Stimulated activated CD4-positive, alpha-beta T cell treated with anti-CD3 and anti-CD28 coated beads, Interleukin-4, amount 100 ng/mL, for 48 hours (primary cell): ENCODE results near the gene HYCC1.
"Not testable (repeated sequence)": the region's sequence is repeated elsewhere in the genome, so short reads cannot be mapped to it uniquely, and the experiment has no call there.

Experiments
- DNase-seq, 2 donors: peaks; one replicate each; pipeline ENCODE4 v3.0.0-alpha.2; 2020; ENCODE audit warnings: low read depth in 2 of 2

HYCC1 gene

GRCh38 chr7:23013715-23014649 lies at the start of gene HYCC1:
TSS of gene HYCC1 (minus strand) at chr7:23014130. CDS start at chr7:22991111, 23,019 bp downstream.
- peak; percentile 98 to 99 for DNase-seq

DNA sequence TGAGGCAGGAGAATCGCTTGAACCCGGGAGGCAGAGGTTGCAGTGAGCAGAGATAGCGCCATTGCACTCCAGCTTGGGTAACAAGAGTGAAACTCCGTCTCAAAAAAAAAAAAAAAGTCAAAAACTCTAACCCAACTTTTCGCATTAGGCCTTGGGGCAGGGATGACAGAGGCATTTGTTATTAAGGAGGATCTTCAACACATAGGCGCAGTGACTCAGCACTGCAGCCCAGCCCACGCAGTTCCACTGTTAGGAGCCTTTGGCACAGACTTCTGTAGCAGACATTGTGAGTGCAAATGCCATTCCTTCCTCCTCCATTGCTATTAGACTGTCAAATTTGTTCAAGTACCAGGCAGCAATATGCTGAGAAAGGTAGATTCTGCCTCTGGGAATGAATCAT lies 48.5 kb upstream of the HYCC1 start:
- no peak for DNase-seq

DNA sequence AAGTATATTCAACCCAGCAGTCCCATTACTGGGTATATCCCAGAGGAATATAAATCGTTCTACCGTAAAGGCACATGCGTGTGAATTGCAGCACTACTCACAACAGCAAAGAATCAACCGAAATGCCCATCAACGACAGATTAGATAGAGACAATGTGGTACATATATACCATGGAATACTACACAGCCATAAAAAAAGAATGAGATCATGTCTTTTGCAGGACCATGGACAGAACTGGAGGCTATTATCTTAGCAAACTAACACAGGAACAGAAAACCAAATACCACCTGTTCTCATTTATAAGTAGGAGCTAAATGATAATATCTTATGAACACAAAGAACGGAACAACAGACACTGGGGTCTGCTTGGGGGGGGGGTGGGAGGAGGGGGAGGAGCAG lies 47.4 kb upstream of the HYCC1 start:
- DNase-seq = no peak

GRCh38 chr7:23058408-23059096 lies 44.6 kb upstream of the HYCC1 start:
- no peak for DNase-seq

- peak; percentile 26 to 40 for DNase-seq
Measured at GRCh38 chr7:23055582-23056178, 41.8 kb upstream of the HYCC1 start.

GRCh38 chr7:23051124-23051485 lies 37.2 kb upstream of the HYCC1 start:
- DNase-seq = not testable (repeated sequence)

DNA sequence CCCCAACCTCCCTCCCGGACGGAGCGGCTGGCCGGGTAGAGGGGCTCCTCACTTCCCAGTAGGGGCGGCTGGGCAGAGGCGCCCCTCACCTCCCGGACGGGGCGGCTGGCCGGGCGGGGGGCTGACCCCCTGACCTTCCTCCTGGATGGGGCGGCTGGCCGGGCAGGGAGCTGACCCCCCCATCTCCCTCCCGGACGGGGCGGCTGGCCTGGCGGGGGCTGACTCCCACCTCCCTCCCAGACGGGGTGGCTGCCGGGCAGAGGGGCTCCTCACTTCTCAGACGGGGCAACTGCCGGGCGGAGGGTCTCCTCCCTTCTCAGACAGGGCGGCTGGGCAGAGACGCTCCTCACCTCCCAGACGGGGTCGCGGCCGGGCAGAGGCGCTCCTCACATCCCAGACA lies 32.4 kb upstream of the HYCC1 start:
- DNase-seq = not testable (repeated sequence)

- DNase-seq = not testable (repeated sequence)
Measured at GRCh38 chr7:23045086-23045485, 31.2 kb upstream of the HYCC1 start.

DNA sequence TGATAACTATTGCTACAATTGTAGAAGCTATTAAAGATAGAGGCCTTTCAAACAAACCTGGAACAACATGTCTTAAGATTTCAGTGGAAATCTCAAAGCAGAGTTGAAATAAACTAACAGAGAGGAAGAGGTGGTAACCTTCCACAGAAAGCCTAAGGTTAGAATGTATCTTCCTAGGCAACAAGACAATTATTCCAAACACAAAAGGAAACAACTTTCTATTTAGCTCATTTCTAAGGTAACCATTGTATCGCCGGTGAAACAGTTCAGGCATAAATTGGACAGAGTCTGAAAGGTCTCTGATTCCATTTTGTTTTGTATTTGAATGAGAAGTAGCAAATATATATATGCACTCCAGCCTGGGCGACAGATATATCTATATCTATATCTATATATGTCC lies 30.7 kb upstream of the HYCC1 start:
- no peak for DNase-seq

DNA sequence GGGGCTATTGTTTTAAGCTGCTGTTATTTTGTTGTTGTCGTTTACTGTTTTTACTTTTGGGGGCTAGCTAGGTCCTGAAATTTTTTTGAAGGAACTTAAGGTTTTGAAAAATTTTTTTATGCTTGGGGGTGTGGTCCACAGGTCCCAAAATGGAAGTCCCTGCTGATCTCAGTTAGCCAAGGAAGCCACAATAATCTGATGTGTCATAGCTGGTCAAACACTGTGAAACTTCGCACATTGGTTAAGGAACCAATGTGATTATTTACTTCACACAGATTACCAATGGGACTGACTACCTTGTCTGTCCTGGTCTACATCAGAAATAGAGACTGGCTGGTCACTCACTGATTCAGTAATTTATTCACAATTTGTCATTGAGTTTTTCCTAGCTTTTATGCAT lies 29.5 kb upstream of the HYCC1 start:
- no peak for DNase-seq

GRCh38 chr7:23039674-23040073 lies 25.7 kb upstream of the HYCC1 start:
- not testable (repeated sequence) for DNase-seq

DNA sequence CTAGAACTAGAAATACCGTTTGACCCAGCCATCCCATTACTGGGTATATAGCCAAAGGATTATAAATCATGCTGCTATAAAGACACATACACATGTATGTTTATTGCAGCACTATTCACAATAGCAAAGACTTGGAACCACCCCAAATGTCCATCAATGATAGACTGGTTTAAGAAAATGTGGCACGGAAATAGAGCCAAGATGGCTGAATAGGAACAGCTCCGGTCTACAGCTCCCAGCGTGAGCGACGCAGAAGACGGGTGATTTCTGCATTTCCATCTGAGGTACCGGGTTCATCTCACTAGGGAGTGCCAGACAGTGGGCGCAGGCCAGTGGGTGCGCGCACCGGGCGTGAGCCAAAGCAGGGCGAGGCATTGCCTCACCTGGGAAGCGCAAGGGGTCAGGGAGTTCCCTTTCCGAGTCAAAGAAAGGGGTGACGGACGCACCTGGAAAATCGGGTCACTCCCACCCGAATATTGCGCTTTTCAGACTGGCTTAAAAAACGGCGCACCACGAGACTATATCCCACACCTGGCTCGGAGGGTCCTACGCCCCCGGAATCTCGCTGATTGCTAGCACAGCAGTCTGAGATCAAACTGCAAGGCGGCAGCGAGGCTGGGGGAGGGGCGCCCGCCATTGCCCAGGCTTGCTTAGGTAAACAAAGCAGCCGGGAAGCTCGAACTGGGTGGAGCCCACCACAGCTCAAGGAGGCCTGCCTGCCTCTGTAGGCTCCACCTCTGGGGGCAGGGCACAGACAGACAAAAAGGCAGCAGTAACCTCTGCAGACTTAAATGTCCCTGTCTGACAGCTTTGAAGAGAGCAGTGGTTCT lies 21.8 kb upstream of the HYCC1 start:
- DNase-seq = not testable (repeated sequence)

- DNase-seq = no peak
Measured at GRCh38 chr7:23027261-23027660, 13.3 kb upstream of the HYCC1 start.

DNA sequence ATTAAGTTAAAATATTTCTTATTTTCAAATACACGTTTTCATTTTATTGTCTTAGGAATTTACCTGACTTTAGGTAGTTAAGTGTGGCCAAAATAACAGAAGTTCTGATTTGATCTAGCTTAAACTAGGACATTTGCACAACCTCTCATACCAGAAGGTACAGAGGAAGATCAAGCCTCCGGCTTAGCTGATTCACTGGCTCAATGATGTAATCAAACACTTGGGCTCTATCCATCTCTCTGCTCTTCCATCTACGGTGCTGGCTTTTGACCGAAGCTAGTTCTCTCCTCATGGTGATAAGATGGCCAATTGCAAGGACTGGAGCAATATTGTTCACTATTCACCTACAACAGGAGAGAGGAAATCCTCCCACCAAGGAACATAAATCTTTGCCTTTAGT lies 12.2 kb upstream of the HYCC1 start:
- DNase-seq = no peak

DNA sequence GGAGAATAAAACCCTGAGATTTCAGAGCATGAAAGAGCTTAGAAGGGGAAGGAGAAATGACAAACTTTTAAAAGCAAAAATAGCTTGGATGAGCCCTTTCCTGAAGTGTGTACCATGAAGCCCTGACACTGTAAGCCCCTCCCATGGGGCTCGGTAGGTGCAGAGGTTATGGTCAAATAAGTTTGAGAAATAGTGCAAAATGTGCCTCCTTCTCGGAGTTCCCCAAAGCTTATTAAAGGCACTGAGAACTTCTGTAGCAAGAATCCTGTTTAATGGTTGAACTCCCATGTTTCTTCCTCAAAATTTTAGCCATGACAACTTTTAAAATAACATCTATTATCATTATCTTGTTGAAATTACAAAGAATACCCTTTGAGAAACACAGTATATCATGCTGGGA lies 10.5 kb upstream of the HYCC1 start:
- DNase-seq = no peak

DNA sequence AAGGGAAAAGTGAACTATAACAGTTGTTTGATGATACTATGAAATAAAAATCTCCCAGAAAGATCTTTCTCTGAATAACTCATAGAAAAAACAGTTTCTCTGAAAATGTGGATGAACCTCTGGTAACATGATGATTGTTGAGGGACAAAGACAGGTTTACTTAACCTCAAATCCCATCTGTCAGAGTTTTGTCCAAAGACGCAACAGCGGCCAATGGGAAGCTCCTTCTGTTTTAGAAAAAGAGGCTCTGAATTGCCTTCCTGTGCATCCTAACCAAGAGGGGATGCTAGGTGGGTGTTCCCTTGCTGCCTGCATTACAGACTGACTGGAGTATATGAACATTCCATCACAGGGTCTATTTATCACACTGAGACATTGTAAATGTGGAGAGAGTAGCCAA lies 8.9 kb upstream of the HYCC1 start:
- DNase-seq = no peak

- no peak for DNase-seq
Measured at GRCh38 chr7:23022258-23022769, 8.4 kb upstream of the HYCC1 start.

DNA sequence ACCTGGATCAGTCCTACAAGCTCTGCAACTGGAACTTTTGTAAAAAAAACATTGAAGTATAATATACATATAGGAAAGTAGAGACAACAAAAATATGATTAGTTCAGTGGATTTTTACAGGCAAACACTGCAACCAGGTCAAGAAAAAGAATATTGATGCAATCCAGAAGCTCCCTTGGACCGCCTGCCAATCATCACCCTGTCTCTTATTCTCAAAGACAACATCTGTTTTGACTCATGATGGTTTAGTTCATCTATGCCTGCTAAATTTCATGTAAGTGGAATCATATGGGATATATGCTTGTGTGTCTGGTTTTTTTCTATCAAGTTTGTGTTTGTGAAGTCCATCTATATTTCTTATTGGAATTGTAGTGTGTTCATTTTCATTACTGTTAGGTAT lies 7.7 kb upstream of the HYCC1 start:
- DNase-seq = no peak

DNA sequence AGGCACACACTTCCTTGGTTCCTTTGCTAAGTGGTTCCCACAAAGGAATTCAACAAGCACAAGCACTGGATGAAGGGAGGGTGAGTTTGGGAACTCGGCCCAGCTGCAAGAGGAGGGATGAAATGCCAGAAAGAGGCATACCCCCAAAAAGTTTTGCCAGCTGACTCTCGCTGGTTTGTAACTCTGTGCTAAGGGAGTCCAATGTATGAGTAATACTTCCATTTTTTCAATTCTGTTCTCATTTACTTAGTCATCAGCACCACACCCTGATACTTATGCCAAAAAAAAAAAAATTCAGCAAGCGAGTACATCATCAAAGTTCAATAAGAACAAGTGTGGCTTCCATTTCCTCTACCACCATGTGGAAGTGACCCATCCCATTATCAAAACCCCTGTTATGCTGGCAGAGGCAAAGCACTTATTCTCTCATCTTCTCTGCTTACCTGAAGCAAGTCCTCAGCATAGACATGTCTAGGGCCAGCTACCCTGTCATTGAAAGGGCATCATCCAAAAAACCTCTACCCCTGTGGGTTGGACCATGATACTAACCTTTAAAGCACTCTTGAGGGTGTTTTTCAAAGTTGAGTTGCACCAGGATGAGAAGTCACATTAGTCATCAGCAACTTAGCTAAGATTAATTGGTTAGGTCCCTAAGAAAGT lies 6.9 kb upstream of the HYCC1 start:
- no peak for DNase-seq

DNA sequence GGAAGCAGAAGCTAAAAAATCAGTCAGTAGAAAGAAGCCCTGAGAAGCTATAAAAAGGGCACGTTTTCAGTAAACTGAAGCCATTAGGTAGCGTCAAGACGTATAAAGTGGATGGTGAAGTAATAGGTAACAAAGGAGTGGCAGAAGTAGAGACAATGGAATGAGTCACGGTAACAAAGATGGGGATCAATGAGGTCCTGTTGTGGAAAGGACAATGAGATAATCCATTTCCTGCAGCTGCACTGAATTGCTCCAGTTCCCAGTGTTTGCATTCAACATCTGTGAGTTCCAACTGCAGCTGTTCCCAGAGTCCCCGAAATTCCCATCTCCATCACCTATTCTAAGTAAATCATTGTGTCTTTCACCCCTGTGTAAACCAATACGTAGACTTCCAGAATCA lies 4.8 kb upstream of the HYCC1 start:
- DNase-seq = no peak

GRCh38 chr7:23017309-23017708 lies 3.4 kb upstream of the HYCC1 start:
- DNase-seq = no peak
